OCI-LY7 (cell line): Measurements from ENCODE around the gene TMEM44. TPM values are rescaled to one million over a fixed set of nuclear protein-coding genes. Genes with fewer than 3 reads are reported as not detected.

Experiments
- BruUV-seq: library from RNA; stranded (reverse); fragments of 400-500 nt; replicated peaks from 2 replicates; lab custom pipeline; 2021; lab: Mats Ljungman, UMichigan
- CTCF ChIA-PET: fragments of 300-600 bp; sonication (Branson Sonifier 250); formaldehyde crosslinking; loops from one replicate; lab custom pipeline; 2022; ENCODE audit warnings: antibody characterized with exemption; ENCODE audit not compliant: unreplicated experiment; lab: Charles Lee
- POLR2A ChIA-PET: fragments of 300-600 bp; sonication (Branson Sonifier 250); formaldehyde crosslinking; loops from one replicate; lab custom pipeline; 2022; ENCODE audit warnings: antibody characterized with exemption; lab: Charles Lee
- DNase-seq: peaks from one replicate; pipeline ENCODE4 v3.0.0-alpha.2; 2015; ENCODE audit warnings: low spot score
- H2AFZ ChIP-seq: fragments of 200-600 bp; sonication (generic), shearing (Covaris generic); 2 replicates; pipeline ENCODE4 v1.6.1; 2014; ENCODE audit warnings: mild to moderate bottlenecking, antibody characterized with exemption, low read length, moderate library complexity
- H3K27ac ChIP-seq: fragments of 200-600 bp; sonication (generic); 2 replicates; pipeline ENCODE4 v1.5.1; 2014; ENCODE audit warnings: mixed run types, low read depth, mild to moderate bottlenecking, moderate library complexity, low read length, inconsistent platforms; ENCODE audit not compliant: poor library complexity, severe bottlenecking
- H3K36me3 ChIP-seq: fragments of 200-600 bp; sonication (generic); 2 replicates; pipeline ENCODE4 v1.6.1; 2014; ENCODE audit warnings: mild to moderate bottlenecking, antibody characterized with exemption, low read length, moderate library complexity, mixed read lengths; ENCODE audit not compliant: insufficient read depth
- H3K4me1 ChIP-seq: fragments of 200-600 bp; sonication (generic); 2 replicates; pipeline ENCODE4 v1.5.1; 2014; ENCODE audit warnings: mild to moderate bottlenecking, low read length; ENCODE audit not compliant: insufficient read depth, poor library complexity, severe bottlenecking
- H3K4me2 ChIP-seq: fragments of 200-600 bp; sonication (generic); 2 replicates; pipeline ENCODE4 v1.6.1; 2014; ENCODE audit warnings: mild to moderate bottlenecking, low read length
- H3K4me3 ChIP-seq: fragments of 200-600 bp; sonication (generic); 2 replicates; pipeline ENCODE4 v1.5.1; 2014; ENCODE audit warnings: mild to moderate bottlenecking, low read depth, low read length; ENCODE audit not compliant: poor library complexity, severe bottlenecking
- H3K79me2 ChIP-seq: fragments of 200-600 bp; sonication (generic); 2 replicates; pipeline ENCODE4 v1.6.1; 2016; ENCODE audit warnings: low read depth, mild to moderate bottlenecking, low read length, moderate library complexity, mixed read lengths; ENCODE audit not compliant: insufficient read depth
- H3K9me2 ChIP-seq: fragments of 200-600 bp; sonication (generic); 2 replicates; pipeline ENCODE4 v1.6.1; 2016; ENCODE audit warnings: mild to moderate bottlenecking, low read length, mixed read lengths; ENCODE audit not compliant: insufficient read depth
- H3K9me3 ChIP-seq: fragments of 200-600 bp; sonication (generic); 2 replicates; pipeline ENCODE4 v1.6.1; 2014; ENCODE audit warnings: mild to moderate bottlenecking, mixed run types, low read length, mixed read lengths
- H4K20me1 ChIP-seq: fragments of 200-600 bp; sonication (generic); 2 replicates; pipeline ENCODE4 v1.6.1; 2014; ENCODE audit warnings: mild to moderate bottlenecking, antibody characterized with exemption, low read length, moderate library complexity, mixed read lengths; ENCODE audit not compliant: insufficient read depth
- EZH2phosphoT487 ChIP-seq: fragments of 200-600 bp; sonication (generic); IDR thresholded peaks from 2 replicates; pipeline ENCODE4 v1.6.1; 2018; ENCODE audit warnings: low read depth, borderline replicate concordance, mild to moderate bottlenecking, mixed run types, antibody characterized with exemption, low read length, moderate library complexity, mixed read lengths
- intact Hi-C: fragments of 100-400 bp; cut with micrococcal nuclease; formaldehyde crosslinking; loops from one replicate; pipeline ENCODE4 v1.10.0; 2022; ENCODE audit not compliant: unreplicated experiment
- total RNA-seq, 2 experiments: library from RNA; depleted of rRNA in 1 of 2; stranded (reverse); fragments of >200 nt in 1 of 2; shearing (Covaris generic) in 1 of 2; gene quantifications; 2 replicates each; pipeline ENCODE4 v1.2.3, GENCODE V29; 2014 to 2022
- TF ChIP-seq, protein P1 (sequence below): fragments of 200-600 bp; sonication (generic); conservative IDR thresholded peaks from 2 replicates; pipeline ENCODE4 v1.5.1; 2014; ENCODE audit warnings: mild to moderate bottlenecking, antibody characterized with exemption, low read length, moderate library complexity, mixed read lengths

TMEM44 gene
- total RNA-seq, 2 experiments from 2014 or later: 8.8 to 22.9 TPM

DNA sequence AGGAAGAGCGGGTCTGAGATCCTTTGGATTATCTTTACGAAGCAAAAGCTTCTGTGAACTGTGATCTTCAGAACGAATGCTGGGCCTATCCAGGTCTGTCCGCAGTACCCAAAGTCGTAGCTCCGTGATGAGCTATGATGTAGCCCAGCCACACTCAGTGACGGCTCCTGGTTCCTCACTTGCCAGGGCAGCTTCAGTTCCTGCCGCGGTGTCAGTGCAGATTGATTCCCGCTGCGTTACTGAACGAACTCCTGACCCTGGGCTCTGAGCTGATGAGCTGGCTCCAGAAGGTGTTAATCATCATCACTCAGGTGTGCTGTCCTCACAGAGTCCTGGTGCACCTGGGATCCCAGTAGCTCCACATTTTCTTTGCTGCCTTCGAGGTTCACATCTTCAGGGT is 45.0 kb downstream of the TMEM44 start:
- H3K4me3 ChIP-seq: no peak overlapping the region
- no peaks in the 10 kb centered on the region for H4K20me1 ChIP-seq
- no peak overlapping the region for H2AFZ ChIP-seq
- H3K4me2 ChIP-seq: no peak overlapping the region
- peaks cover 16% of the 10 kb centered on the region for H3K4me1 ChIP-seq
- H3K79me2 ChIP-seq: peaks cover 10% of the 10 kb centered on the region; the same call in 1 of the 2 replicates
- POLR2A ChIA-PET: interaction anchor here (0.7 kb wide), 1 partner anchor 125 kb away, joined by 3 read pairs; no protein-coding TSS in a partner anchor
- no TSS peak for BruUV-seq
- no peaks in the 10 kb centered on the region for H3K9me3 ChIP-seq
- intact Hi-C loops: no loop called here
- no peaks in the 10 kb centered on the region for H3K9me2 ChIP-seq
- no peak overlapping the region for H3K27ac ChIP-seq
- no peak for TF ChIP-seq EZH2phosphoT487
- TF ChIP-seq, protein P1, sequence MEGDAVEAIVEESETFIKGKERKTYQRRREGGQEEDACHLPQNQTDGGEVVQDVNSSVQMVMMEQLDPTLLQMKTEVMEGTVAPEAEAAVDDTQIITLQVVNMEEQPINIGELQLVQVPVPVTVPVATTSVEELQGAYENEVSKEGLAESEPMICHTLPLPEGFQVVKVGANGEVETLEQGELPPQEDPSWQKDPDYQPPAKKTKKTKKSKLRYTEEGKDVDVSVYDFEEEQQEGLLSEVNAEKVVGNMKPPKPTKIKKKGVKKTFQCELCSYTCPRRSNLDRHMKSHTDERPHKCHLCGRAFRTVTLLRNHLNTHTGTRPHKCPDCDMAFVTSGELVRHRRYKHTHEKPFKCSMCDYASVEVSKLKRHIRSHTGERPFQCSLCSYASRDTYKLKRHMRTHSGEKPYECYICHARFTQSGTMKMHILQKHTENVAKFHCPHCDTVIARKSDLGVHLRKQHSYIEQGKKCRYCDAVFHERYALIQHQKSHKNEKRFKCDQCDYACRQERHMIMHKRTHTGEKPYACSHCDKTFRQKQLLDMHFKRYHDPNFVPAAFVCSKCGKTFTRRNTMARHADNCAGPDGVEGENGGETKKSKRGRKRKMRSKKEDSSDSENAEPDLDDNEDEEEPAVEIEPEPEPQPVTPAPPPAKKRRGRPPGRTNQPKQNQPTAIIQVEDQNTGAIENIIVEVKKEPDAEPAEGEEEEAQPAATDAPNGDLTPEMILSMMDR: no peak
- DNase-seq: no peak
- CTCF ChIA-PET: interaction anchor here (1.1 kb wide), 1 partner anchor 48 kb away, joined by 3 read pairs; no protein-coding TSS in a partner anchor
- H3K36me3 ChIP-seq: no peaks in the 10 kb centered on the region

DNA sequence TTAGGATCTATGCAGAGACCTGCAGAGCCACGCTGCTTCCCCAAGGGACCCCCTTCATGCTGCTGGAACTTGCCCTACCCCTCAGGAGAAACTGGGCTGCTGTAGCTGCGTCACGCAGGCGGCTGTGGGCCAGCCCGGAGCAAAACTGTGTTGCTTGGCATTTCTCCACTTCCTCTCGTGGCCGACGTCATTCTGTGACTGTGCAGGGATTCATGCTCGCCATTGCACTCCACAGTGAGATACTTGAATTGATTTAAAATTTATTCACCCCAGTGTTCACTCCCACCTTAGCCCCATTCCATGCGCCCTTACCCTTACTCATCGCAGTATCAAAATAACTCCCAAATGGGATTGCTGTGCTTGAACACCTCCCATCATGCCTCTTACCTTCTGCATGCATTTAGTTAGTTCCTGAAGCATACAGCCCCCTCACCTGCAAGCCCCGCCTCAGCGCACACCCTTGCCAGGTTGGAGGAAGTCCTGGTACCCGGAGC is 45.7 kb downstream of the TMEM44 start:
- TF ChIP-seq, protein P1: no peak
- TF ChIP-seq EZH2phosphoT487: no peak
- Histone ChIP-seq H3K36me3 (no peaks in the 10 kb centered on the region), H2AFZ (no peak overlapping the region), H3K4me2 (no peak overlapping the region), H3K9me3 (no peaks in the 10 kb centered on the region), H4K20me1 (no peaks in the 10 kb centered on the region), H3K9me2 (no peaks in the 10 kb centered on the region), H3K4me1 (peaks cover 13% of the 10 kb centered on the region), H3K4me3 (no peak overlapping the region), H3K27ac (no peak overlapping the region), H3K79me2 (peaks cover 10% of the 10 kb centered on the region; the same call in 1 of the 2 replicates)
- CTCF ChIA-PET: no interaction called here
- no peak for DNase-seq
- no TSS peak for BruUV-seq
- POLR2A ChIA-PET: interaction anchor here (0.9 kb wide), 1 partner anchor 137 kb away, joined by 4 read pairs; no protein-coding TSS in a partner anchor
- intact Hi-C loops: no loop called here

DNA sequence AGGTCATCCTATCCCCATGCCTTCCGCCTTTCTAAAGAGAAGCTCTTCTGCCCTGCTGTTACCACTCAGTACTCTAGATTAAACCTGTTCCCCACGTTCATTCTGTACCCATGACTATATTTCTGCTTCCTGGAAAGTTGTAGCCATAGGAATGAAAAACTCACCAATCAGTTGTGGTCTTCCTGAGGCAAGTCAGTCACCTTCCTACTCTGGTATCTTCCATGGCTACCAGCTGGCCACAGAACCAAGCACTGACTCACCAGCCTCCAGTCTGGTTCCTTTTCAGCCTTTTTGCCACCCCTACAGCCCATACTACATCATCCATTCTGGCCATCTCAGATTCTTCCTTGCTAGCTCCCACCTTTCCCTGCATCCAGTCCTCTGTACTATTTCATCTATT is 46.4 kb downstream of the TMEM44 start:
- TF ChIP-seq, protein P1: no peak
- no peak for TF ChIP-seq EZH2phosphoT487
- H3K4me2 ChIP-seq: no peak overlapping the region
- intact Hi-C loops: no loop called here
- CTCF ChIA-PET: no interaction called here
- H3K4me3 ChIP-seq: no peak overlapping the region
- H3K27ac ChIP-seq: no peak overlapping the region
- H3K9me3 ChIP-seq: no peaks in the 10 kb centered on the region
- no peaks in the 10 kb centered on the region for H3K9me2 ChIP-seq
- no peaks in the 10 kb centered on the region for H4K20me1 ChIP-seq
- BruUV-seq: no TSS peak
- no peak for DNase-seq
- no peaks in the 10 kb centered on the region for H3K36me3 ChIP-seq
- H2AFZ ChIP-seq: no peak overlapping the region
- POLR2A ChIA-PET: interaction anchor here (0.6 to 0.9 kb wide), 2 partner anchors 137 to 285 kb away, joined by 3 to 4 read pairs; no protein-coding TSS in a partner anchor
- H3K4me1 ChIP-seq: peaks cover 11% of the 10 kb centered on the region
- peaks cover 10% of the 10 kb centered on the region; the same call in 1 of the 2 replicates for H3K79me2 ChIP-seq
